HG03159 (cell line): ENCODE data around the gene PTGER4.
"Not testable (repeated sequence)": the region's sequence is repeated elsewhere in the genome, so short reads cannot be mapped to it uniquely, and the experiment has no call there.

Experiments used
- ATAC-seq: cut with Tn5 transposase; IDR thresholded peaks from one replicate; pipeline ENCODE4 v1.9.1; 2021; ENCODE audit warnings: mild to moderate bottlenecking, moderate library complexity; ENCODE audit not compliant: unreplicated experiment

PTGER4 gene

DNA sequence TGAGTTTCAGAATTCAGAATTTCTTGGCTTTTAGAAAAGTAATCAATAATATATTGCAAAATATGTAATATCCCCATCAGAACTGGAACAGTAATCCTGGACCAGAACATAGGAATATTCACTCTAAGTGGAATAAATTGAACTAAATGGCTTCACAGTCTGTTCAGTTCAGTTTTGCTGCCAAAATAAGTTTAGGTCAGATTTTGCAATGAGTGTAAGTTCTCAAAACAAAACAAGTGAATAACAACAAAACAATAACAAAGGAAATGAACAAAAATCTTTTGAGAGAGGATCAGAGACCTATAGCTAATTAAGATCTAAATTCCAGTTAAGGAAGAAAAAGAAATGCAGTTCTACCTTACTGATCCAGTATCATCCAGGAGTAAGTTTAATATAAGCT lies 9.3 kb downstream of the PTGER4 start:
- ATAC-seq: no peak

DNA sequence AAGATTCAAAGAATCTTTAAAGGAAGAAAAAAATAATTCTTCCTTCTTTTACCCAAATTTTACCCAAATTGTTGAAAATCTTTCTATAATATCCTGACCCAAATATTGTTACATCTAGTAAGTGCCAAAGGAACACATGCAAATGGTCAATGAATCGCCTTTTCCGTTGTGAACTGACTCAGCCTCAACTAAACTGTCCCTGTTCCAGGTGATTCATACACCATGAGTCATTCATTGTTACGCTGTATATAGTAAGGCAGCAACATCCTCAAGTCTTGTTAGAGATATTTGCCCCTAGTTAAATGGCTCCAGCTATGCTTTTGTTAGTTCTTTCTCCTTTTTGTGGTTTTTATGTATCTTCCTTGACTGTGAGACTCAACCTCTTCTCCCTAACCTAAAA lies 9.7 kb downstream of the PTGER4 start:
- ATAC-seq: no peak

DNA sequence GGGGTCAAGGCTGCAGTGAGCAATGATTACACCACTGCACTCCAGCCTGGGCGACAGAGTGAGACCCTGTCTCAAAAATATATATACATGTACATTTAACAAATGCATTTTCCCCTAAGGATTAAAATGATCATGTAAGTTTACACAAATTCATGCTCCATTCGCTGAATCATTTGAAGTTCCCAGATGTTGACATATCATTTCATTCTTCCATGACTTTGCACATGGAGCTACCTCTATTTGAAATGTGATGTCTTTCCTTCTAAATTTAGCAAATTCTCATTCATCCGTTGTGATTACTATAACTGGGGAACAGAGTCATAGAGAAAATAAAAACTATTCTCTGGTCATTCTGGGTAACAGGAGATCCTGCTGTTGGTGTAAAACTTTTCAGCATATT lies 10.6 kb downstream of the PTGER4 start:
- ATAC-seq: no peak

DNA sequence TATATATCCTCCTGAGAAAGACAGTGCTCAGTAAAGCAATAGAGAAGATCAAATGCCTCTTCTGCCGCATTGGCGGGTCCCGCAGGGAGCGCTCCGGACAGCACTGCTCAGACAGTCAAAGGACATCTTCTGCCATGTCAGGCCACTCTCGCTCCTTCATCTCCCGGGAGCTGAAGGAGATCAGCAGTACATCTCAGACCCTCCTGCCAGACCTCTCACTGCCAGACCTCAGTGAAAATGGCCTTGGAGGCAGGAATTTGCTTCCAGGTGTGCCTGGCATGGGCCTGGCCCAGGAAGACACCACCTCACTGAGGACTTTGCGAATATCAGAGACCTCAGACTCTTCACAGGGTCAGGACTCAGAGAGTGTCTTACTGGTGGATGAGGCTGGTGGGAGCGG lies 12.2 kb downstream of the PTGER4 start:
- ATAC-seq: no peak

DNA sequence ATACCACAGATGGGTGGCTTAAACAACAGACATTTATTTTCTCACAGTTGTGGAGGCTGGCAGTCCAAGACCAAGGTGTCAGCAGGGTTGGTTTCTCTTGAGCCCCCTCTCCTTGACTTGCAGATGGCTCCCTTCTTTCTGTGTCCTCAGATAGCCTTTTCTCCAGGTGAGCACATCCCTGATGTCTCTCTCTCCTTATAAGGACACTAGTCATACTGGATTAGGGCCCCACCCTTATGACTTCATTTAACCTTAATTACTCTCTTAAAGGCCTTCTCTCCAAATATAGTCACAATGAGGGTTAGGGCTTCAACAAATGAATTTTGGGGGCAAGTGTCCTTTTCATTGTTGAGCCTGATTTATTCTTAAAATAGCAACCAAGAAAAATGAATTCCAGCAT lies 14.7 kb downstream of the PTGER4 start:
- no peak for ATAC-seq

DNA sequence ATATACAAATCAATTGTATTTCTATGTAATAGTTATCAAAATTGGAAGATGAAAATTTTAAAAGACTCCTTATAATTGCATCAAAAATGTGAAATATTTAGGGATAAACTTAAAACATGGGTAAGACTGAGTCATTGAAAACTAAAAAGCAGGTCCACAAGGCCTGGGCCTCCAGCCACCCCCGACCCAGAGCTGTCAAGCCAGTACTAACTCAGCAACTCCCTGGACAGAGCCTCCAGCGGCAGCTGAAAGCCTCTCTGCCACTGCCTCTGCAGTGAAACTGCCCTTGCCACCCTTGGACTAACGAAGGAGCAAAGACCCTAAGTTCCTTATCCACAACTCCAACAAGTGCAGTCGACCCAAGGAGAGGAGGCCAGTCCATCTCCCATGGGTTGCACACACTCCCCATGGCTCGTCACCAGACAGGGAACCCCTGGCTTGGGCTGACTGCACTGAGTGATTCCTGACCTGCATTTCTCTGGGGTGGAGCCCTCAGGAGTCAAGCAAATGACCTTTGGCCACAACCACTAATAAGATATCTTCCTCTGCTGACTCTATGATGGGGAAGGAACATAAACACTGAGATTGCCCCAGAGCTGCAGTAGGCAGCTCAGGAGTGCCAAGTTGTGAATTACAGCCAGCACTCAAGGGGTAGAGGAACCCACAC lies 20.5 kb downstream of the PTGER4 start:
- ATAC-seq: no peak

DNA sequence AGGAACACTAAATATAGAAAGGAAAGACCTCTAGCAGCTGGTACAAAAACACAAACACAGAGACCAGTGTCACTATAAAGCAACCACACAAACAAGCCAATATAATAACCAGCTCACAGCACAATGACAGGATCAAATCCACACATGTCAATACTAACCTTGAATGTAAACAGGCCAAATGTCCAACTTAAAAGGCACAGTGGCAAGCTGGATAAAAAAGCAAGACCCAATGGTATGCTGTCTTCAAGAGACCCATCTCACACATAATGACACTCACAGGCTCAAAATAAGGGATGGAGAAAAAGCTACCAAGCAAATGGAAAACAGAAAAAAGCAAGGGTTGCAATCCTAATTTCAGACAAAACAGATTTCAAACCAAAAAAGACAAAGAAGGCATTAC lies 22.3 kb downstream of the PTGER4 start:
- ATAC-seq: not testable (repeated sequence)

DNA sequence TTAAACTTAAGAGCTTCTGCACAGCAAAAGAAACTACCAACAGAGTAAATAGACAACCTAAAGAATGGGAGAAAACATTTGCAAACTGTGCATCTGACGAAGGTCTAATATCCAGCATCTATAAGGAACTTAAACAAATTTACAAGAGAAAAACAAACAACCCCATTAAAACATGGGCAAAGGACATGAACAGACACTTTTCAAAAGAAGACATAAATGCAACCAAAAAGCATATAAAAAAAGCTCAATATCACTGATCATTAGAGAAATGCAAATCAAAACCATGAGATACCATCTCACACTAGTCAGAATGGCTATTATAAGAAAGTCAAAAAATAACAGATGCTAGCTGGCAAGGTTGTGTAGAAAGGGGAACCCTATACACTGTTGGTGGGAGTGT lies 25.8 kb downstream of the PTGER4 start:
- ATAC-seq: not testable (repeated sequence)

DNA sequence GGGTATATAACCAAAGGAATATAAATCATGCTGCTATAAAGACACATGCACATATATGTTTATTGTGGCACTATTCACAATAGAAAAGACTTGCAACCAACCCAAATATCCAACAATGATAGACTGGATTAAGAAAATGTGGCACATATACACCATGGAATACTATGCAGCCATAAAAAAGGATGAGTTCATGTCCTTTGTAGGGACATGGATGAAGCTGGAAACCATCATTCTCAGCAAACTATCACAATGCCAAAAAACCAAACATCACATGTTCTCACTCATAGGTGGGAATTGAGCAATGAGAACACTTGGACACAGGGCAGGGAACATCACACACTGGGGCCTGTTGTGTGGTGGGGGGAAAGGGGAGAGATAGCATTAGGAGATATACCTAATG lies 30.9 kb downstream of the PTGER4 start:
- not testable (repeated sequence) for ATAC-seq

DNA sequence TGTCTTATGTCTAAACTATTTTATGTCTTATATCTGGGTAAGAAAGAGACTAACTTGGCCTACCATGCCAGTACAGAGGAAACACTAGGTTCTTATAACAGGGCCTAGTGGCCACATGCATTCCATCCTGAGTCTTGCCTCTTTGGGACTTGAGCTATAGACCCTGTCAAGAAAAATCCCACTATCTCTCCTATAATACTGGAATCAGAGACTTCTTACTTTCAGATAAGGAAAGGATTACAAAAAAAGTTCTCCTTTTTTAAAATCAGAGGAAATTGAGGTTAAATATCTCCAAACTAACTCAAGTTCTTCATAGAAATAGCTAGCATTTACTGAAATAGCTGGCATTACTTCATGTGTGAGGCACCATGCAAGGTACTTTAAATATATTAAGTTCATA lies 34.3 kb downstream of the PTGER4 start:
- ATAC-seq: no peak

DNA sequence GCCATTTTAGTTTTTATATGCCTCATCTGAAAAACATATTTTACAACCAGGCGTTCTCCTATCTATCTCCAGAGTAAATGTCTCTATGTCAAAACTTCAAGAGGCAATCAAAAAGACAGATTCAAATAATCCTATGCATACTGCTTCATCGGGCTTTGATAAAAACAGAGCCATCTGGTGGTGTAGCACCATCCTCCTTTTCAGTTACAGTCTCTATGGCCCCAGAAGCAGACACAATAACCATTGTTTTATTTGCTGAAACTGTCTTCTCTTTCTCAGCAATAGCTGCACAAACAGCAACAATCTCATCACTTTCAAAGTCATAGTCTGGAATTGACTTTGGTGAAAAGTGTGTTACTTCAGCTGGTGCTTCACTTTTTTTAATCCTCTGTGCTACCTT lies 36.3 kb downstream of the PTGER4 start:
- ATAC-seq: no peak

DNA sequence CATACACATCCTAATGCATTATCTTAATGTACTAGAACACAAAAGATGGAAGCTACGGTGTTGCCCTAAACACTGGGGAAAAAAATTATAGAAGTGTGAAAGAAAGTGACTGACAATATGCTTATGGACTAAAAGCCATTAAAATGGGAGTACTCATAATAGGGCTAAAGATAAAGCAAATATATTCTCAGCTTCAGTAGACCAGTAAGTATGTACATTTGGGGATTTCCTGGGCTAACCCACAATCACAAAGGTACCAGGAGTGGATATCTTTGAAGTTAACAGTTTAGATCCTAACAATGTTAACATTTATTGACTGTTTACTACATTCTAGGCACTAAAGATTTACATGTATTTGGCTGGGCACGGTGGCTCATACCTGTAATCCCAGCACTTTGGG lies 36.9 kb downstream of the PTGER4 start:
- ATAC-seq: no peak

DNA sequence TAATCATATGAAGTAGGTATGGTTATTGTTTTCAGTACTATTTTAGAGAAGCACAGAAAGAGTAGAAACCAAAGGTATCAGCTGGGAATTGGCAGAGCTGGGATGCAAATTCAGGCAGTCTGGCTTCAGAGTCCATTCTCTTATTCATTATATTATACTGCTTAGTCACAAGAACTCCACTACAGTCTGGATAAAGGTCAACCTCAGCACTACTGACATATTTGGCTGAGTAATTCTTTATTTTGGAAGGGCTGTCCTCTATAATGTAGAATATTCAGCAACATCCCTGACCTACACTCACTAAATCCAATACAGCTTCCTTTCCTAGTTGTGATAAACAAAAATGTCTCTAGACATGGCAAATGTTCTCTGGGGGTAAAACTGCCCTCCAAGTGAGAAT lies 37.6 kb downstream of the PTGER4 start:
- no peak for ATAC-seq

DNA sequence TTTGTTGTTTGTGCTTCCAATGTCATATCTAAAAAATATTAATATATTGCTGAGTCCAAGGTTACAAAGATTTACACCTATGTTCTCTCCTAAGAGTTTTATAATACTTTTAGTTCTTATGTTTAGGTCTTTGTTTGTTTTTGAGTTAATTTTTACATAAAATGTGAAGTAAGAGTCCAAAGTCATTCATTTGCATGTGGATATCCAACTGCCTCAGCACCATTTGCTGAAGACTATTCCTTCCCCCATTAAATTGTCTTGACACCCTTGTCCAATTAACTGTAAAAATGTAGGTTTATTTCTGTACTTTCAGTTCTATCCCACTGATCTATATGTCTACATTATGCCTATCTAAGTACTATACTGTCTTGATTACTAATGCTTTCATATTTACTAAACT lies 40.4 kb downstream of the PTGER4 start:
- ATAC-seq: no peak

DNA sequence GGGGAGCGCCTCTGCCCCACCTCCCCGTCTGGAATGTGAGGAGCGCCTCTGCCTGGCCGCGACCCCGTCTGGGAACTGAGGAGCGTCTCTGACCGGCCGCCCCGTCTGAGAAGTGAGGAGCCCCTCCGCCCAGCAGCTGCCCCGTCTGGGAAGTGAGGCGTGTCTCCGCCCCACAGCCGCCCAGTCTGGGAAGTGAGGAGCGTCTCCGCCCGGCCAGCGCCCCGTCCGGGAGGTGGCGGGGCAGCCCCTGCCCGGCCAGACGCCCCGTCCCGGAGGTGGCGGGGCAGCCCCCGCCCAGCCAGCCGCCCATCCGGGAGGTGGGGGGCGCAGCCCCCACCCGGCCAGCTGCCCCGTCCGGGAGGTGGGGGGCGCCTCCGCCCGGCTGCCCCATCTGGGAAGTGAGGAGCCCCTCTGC lies 42.8 kb downstream of the PTGER4 start:
- ATAC-seq: not testable (repeated sequence)

DNA sequence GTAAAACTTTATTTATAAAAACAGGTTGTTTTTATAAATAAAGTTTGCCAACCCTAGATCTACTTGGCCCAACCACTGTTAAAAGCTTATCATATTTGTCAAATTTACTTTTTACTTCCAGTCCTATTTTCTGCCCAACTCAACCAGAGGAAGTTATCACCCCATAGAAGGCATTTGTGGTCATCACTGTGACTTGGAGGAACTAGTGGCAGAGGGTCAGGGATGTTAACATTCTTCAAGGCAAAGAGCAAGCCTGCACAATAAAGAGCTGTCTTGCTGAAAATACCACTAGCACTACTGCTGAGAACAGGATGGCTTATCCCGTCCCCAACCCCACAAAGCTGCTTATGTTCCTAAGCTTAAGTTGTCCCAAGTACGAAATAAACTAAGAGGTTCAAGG lies 53.7 kb downstream of the PTGER4 start:
- no peak for ATAC-seq

DNA sequence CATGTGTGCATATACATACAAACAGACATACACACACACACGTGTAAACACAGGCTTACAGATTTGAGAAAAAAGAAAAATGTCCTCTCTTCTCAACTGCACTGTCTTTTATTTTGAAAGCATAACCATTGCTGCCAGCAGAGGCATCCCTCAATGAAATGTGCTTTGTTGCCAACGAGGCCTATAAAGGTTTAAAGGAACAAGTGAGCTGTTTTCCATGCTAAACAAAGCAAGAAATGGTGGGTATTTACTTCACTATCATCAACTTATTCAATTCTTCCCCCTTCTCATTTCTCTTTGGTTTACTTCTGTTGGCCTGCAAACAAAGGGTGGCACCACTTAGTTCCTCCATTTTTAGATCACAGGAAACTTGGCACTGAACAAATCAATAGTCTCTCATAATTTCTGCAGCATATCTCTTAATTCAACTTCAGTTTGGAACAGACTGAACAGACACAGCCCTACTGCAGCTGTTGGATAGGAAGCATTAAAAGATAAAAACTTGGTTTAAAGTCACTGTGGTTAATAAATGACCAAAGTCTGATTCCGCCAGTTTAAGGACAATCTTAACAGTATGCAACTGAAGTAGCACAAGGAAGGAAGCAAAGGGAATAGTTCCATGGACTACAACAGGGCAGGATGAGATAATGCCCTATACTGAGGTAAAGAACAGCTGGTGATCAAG lies 54.3 kb downstream of the PTGER4 start:
- ATAC-seq: no peak

DNA sequence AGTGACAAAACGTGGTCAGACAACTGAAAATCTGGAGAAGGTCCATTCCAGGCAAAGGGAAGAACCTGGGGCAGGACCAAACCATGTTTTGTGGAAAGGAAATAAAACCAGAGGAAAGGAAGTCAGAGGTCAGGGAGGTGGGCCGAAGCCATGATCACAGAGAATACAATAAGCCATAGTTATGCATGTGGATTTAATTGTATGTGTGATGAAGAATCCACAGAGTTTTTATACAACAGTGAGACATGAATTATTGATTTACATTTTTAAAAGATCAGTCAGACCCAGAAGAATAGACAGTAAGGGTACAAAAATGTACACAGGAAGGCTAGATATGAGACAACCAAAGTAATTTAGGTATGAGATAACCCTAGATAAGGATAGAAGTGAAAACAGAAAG lies 55.3 kb downstream of the PTGER4 start:
- no peak for ATAC-seq

DNA sequence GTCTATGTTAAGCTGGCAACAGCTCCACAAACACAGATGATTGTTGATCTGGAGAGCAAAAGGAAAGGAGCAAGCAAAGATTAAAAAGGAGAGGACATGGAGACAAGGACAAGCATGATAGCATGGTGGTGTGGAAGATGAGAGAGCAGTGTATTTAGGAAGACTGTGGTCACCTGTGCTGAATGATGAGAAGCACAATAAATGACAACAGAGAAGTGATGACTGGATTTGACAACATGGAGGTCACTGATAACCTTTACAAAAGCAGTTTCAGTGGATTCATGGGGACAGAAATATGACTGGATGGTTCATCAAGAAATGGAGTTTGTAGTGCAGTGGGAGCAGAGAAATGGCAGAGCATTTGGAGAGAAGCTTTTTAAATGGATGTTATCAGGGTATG lies 55.9 kb downstream of the PTGER4 start:
- ATAC-seq: no peak

DNA sequence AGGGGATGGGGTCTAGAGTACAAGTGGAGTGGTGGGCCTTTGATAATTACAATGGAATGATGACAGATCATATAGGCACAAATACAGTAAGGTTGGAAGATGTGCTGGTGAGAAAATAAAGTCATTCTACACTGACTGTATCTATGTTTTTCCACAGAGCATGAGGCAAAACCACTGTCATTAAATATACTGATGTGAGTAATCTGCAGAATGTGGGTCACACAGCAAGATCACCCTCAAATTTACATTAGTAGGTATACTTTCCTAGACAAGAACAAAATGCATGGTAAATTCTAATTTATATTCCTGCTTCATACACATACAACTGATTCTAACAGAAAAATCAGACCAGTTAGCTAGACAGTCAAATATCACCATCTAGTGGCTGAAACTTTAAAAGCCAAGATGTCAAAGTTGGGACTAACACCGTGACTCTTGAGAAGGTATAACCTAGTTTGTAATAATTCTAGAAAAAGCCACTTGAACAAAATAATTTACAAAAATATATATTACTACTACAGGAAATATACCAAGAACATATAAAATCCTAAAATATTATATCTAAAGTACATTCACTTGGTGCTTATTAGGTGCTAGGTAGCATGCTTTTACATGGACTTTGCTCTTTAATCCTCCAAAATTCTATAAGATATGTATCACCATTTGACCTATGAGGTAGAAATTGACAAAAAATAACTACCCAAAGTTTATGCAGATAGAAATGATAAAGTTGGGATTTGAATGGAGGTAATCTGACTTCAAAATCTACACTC lies 56.6 kb downstream of the PTGER4 start:
- peak; percentile 83 for ATAC-seq

DNA sequence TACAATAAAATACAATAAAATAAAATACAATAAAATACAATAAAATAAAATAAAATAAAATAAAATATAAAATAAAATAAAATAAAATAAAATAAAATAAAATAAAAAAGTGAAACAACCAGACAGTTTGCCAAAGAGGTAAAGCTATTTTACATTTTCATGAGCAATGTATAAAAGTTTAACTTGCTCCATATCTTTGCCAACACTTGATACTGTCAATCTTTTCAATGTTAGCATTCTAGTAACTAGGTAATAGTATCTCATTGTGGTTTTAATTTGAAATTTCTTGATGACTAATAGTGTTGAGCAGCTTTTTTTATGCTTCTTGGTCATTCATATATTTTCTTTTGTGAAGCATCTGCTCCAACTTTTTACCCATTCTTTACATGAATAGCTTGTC lies 58.8 kb downstream of the PTGER4 start:
- ATAC-seq: no peak
